OCI-LY1 (cell line): Measurements from ENCODE around the gene CST8.

Source experiments
- CTCF ChIP-seq: fragments of 200-600 bp; sonication (generic), shearing (Covaris generic); IDR thresholded peaks from 2 replicates; pipeline ENCODE4 v1.5.1; 2017; ENCODE audit warnings: mild to moderate bottlenecking, antibody characterized with exemption, low read length, moderate library complexity, mixed read lengths
- EZH2 ChIP-seq: fragments of 200-600 bp; sonication (generic), shearing (Covaris generic); IDR thresholded peaks from 2 replicates; pipeline ENCODE4 v1.8.0; 2017; ENCODE audit warnings: borderline replicate concordance, mixed run types, mild to moderate bottlenecking, antibody characterized with exemption, low read length, moderate library complexity, mixed read lengths

GRCh38 chr20:23450877-23451276, 40.0 kb upstream of the CST8 start:
- TF ChIP-seq CTCF = no peak
- no peak for TF ChIP-seq EZH2
